Measurements from ENCODE around the gene GLG1. TPM values are rescaled to one million over a fixed set of nuclear protein-coding genes. Genes with fewer than 3 reads are reported as not detected.

Gene GLG1
- total and polyA plus RNA-seq, 3 experiments from 2014 or later = 52.3 to 174 (median 56.7) TPM

DNA sequence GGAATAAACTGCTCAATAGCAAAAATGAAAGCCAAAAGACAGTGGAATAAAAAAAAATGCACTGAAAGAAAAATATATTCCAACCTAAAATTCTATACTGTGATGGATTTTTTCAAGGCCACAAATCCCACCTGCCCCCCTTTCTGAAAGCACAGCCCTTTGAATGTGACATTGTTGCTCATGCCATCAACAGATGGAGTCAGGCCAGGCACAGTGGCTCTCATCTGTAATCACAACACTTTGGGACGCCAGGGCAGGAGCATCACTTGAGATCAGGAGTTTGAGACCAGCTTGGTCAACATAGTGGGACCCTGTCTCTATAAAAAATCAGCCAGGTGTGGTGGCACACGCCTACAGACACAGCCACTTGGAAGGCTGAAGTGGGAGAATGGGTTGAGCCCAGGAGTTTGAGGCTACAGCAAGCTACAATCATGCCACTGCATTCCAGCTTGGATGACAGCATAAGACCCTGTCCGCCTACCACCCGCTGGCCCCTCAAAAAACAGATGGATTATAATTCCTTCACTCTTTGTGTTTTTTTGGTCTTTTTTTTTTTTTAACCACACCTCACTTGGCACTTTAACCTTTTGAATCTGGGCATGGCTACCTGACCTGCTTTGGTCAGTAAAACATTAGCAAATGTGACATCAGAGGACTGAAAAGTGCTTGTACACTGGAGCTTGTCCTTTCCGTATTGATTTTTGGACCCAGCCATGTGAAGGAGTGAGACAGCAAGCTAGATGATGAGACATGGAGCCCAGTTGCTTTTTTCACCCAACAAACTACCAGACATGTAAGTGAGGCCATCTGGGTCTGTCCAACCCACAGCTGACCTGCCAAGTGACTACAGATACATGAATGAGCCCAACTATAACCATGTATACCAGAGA is 36.3 kb downstream of the GLG1 start:
- Mint-ChIP-seq H3K27me3 (peaks cover 0 to 1% of the 10 kb centered on the region in 2 donors), H3K27ac (peak overlapping the region; percentile 26 to 66 (median 54)), H3K36me3 (peaks cover 0 to 10% (median 2%) of the 10 kb centered on the region in 3 donors), H3K4me1 (peaks cover 68 to 88% (median 87%) of the 10 kb centered on the region in 3 donors), H3K4me3 (peak overlapping the region in 2 of 7 donors; percentile 20 to 41), H3K9me3 (no peaks in the 10 kb centered on the region)
- H3K4me1 ChIP-seq (ENCODE audit: insufficient read depth, low read length) = peaks cover 59% of the 10 kb centered on the region
- DNase-seq = no peak
- no peaks in the 10 kb centered on the region for H3K36me3 ChIP-seq (ENCODE audit: insufficient read depth, low read length)
- no peak overlapping the region for H3K27ac ChIP-seq (ENCODE audit: low read depth, low read length)
- H3K9me3 ChIP-seq (ENCODE audit: low read length) = no peaks in the 10 kb centered on the region
- H3K27me3 ChIP-seq (ENCODE audit: insufficient read depth, low read length, poor library complexity, severe bottlenecking) = no peaks in the 10 kb centered on the region
- POLR2A ChIA-PET = no interaction called here
- CTCF ChIA-PET = interaction anchor here (1.1 kb wide), 1 partner anchor 9 kb away, joined by 4 read pairs; no protein-coding TSS in a partner anchor
- H3K4me3 ChIP-seq (ENCODE audit: low read length) = no peak overlapping the region

GRCh38 chr16:74568961-74569631 is 37.8 kb downstream of the GLG1 start:
- Histone ChIP-seq H3K27me3 (ENCODE audit: insufficient read depth, low read length, poor library complexity, severe bottlenecking) (no peaks in the 10 kb centered on the region), H3K4me3 (ENCODE audit: low read length) (no peak overlapping the region), H3K36me3 (ENCODE audit: insufficient read depth, low read length) (no peaks in the 10 kb centered on the region), H3K4me1 (ENCODE audit: insufficient read depth, low read length) (peaks cover 73% of the 10 kb centered on the region), H3K9me3 (ENCODE audit: low read length) (no peaks in the 10 kb centered on the region), H3K27ac (ENCODE audit: low read depth, low read length) (no peak overlapping the region)
- Mint-ChIP-seq H3K4me3 (peak overlapping the region in 1 of 7 donors; percentile 38), H3K27ac (peak overlapping the region in 4 of 8 donors; percentile 9 to 83 (median 40)), H3K36me3 (peaks cover 0 to 4% (median 2%) of the 10 kb centered on the region in 3 donors), H3K27me3 (peaks cover 0 to 1% of the 10 kb centered on the region in 2 donors), H3K4me1 (peaks cover 75 to 91% (median 90%) of the 10 kb centered on the region in 3 donors), H3K9me3 (no peaks in the 10 kb centered on the region)
- no peak for DNase-seq
- CTCF ChIA-PET = no interaction called here
- POLR2A ChIA-PET = no interaction called here

DNA sequence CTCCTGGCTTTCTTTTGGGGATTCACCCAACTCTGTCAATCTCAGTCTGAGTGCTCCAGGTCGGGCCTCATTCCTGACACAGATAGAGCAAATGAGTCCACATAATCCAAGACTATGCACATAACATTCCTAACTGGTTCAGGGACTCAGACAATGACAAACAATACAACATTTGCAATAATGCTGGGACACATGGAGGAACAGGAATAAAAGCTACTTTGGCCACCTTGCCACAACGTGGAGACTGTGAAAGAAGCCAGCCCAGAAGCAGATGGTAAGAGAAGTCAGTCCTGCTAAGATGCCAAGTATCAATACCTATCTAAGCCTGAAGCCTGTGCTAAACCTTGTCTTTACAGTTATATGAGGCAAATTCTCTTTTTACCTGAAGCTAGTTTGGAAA is 39.0 kb downstream of the GLG1 start:
- Mint-ChIP-seq H3K4me1 (peaks cover 76 to 93% (median 92%) of the 10 kb centered on the region in 3 donors), H3K9me3 (no peaks in the 10 kb centered on the region), H3K27me3 (no peaks in the 10 kb centered on the region), H3K36me3 (peaks cover 0 to 8% (median 3%) of the 10 kb centered on the region in 3 donors), H3K4me3 (peak overlapping the region in 3 of 7 donors; percentile 5 to 48 (median 26)), H3K27ac (peak overlapping the region in 3 of 8 donors; percentile 43 to 60 (median 57))
- DNase-seq = no peak
- POLR2A ChIA-PET = no interaction called here
- no peak overlapping the region for H3K27ac ChIP-seq (ENCODE audit: low read depth, low read length)
- CTCF ChIA-PET = no interaction called here
- H3K36me3 ChIP-seq (ENCODE audit: insufficient read depth, low read length) = peaks cover 3% of the 10 kb centered on the region
- no peaks in the 10 kb centered on the region for H3K27me3 ChIP-seq (ENCODE audit: insufficient read depth, low read length, poor library complexity, severe bottlenecking)
- no peak overlapping the region for H3K4me3 ChIP-seq (ENCODE audit: low read length)
- H3K4me1 ChIP-seq (ENCODE audit: insufficient read depth, low read length) = peaks cover 79% of the 10 kb centered on the region
- H3K9me3 ChIP-seq (ENCODE audit: low read length) = no peaks in the 10 kb centered on the region

- peak overlapping the region in 1 of 7 donors; percentile 42 for H3K4me3 Mint-ChIP-seq
- H3K9me3 ChIP-seq (ENCODE audit: low read length) = no peaks in the 10 kb centered on the region
- peak overlapping the region; percentile 19 to 80 (median 58) for H3K27ac Mint-ChIP-seq
- H3K4me1 ChIP-seq (ENCODE audit: insufficient read depth, low read length) = peaks cover 80% of the 10 kb centered on the region
- ChIA-PET POLR2A (no interaction called here), CTCF (interaction anchor here (1.0 kb wide), 1 partner anchor 59 kb away, joined by 4 read pairs; no protein-coding TSS in a partner anchor)
- no peaks in the 10 kb centered on the region for H3K27me3 ChIP-seq (ENCODE audit: insufficient read depth, low read length, poor library complexity, severe bottlenecking)
- H3K4me1 Mint-ChIP-seq = peaks cover 73 to 95% (median 90%) of the 10 kb centered on the region in 3 donors
- no peak for DNase-seq
- no peaks in the 10 kb centered on the region for H3K9me3 Mint-ChIP-seq
- H3K27me3 Mint-ChIP-seq = no peaks in the 10 kb centered on the region
- H3K27ac ChIP-seq (ENCODE audit: low read depth, low read length) = no peak overlapping the region
- no peak overlapping the region for H3K4me3 ChIP-seq (ENCODE audit: low read length)
- peaks cover 0 to 10% (median 4%) of the 10 kb centered on the region in 3 donors for H3K36me3 Mint-ChIP-seq
- peaks cover 3% of the 10 kb centered on the region for H3K36me3 ChIP-seq (ENCODE audit: insufficient read depth, low read length)
These were observed 41.5 kb downstream of the GLG1 start for GRCh38 chr16:74565378-74565777.

- peaks cover 74 to 98% (median 90%) of the 10 kb centered on the region in 3 donors for H3K4me1 Mint-ChIP-seq
- peaks cover 3% of the 10 kb centered on the region for H3K36me3 ChIP-seq (ENCODE audit: insufficient read depth, low read length)
- H3K4me1 ChIP-seq (ENCODE audit: insufficient read depth, low read length) = peaks cover 74% of the 10 kb centered on the region
- no peaks in the 10 kb centered on the region for H3K27me3 Mint-ChIP-seq
- H3K9me3 ChIP-seq (ENCODE audit: low read length) = no peaks in the 10 kb centered on the region
- POLR2A ChIA-PET = no interaction called here
- no peaks in the 10 kb centered on the region for H3K9me3 Mint-ChIP-seq
- peak overlapping the region; percentile 6 to 80 (median 58) for H3K27ac Mint-ChIP-seq
- H3K4me3 ChIP-seq (ENCODE audit: low read length) = no peak overlapping the region
- CTCF ChIA-PET = interaction anchor here (1.0 kb wide), 1 partner anchor 60 kb away, joined by 4 read pairs; no protein-coding TSS in a partner anchor
- no peak for DNase-seq
- no peaks in the 10 kb centered on the region for H3K27me3 ChIP-seq (ENCODE audit: insufficient read depth, low read length, poor library complexity, severe bottlenecking)
- peaks cover 0 to 12% (median 5%) of the 10 kb centered on the region in 3 donors for H3K36me3 Mint-ChIP-seq
- no peak overlapping the region for H3K4me3 Mint-ChIP-seq
- no peak overlapping the region for H3K27ac ChIP-seq (ENCODE audit: low read depth, low read length)
These were observed 42.4 kb downstream of the GLG1 start for GRCh38 chr16:74564451-74564984.

- Histone ChIP-seq H3K4me1 (ENCODE audit: insufficient read depth, low read length) (peaks cover 70% of the 10 kb centered on the region), H3K36me3 (ENCODE audit: insufficient read depth, low read length) (peaks cover 3% of the 10 kb centered on the region), H3K27ac (ENCODE audit: low read depth, low read length) (no peak overlapping the region), H3K27me3 (ENCODE audit: insufficient read depth, low read length, poor library complexity, severe bottlenecking) (no peaks in the 10 kb centered on the region), H3K9me3 (ENCODE audit: low read length) (no peaks in the 10 kb centered on the region), H3K4me3 (ENCODE audit: low read length) (no peak overlapping the region)
- Mint-ChIP-seq H3K4me3 (peak overlapping the region in 1 of 7 donors; percentile 71), H3K9me3 (no peaks in the 10 kb centered on the region), H3K36me3 (peaks cover 0 to 14% (median 7%) of the 10 kb centered on the region in 3 donors), H3K4me1 (peaks cover 78 to 98% (median 87%) of the 10 kb centered on the region in 3 donors), H3K27ac (peak overlapping the region in 6 of 8 donors; percentile 6 to 71 (median 52)), H3K27me3 (no peaks in the 10 kb centered on the region)
- POLR2A ChIA-PET = no interaction called here
- CTCF ChIA-PET = no interaction called here
- no peak for DNase-seq
These were observed 43.1 kb downstream of the GLG1 start for GRCh38 chr16:74563828-74564263.

DNA sequence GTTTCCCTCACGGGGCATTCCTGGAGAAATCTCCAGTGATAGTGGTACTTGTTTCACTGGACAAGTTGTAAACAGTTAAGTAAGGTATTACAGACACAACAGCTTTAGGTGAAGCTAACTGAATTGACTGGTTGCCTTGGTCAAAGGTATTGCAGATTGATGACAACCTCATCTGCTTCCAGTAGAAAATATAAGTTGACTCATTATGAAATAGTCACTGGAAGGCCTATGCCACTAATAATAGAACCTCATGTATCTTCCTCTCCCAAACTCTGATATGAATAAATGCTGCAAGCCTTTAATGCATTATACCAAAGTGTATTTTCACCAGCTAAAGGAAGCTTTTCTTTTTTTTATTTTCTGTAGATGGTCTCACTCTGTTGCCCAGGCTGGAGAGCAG is 44.8 kb downstream of the GLG1 start:
- H3K4me1 ChIP-seq (ENCODE audit: insufficient read depth, low read length) = peaks cover 67% of the 10 kb centered on the region
- Mint-ChIP-seq H3K4me1 (peaks cover 77 to 100% (median 89%) of the 10 kb centered on the region in 3 donors), H3K9me3 (no peaks in the 10 kb centered on the region), H3K27me3 (no peaks in the 10 kb centered on the region), H3K4me3 (no peak overlapping the region), H3K27ac (peak overlapping the region in 3 of 8 donors; percentile 17 to 81 (median 23)), H3K36me3 (peaks cover 0 to 20% (median 7%) of the 10 kb centered on the region in 3 donors)
- no peaks in the 10 kb centered on the region for H3K27me3 ChIP-seq (ENCODE audit: insufficient read depth, low read length, poor library complexity, severe bottlenecking)
- H3K9me3 ChIP-seq (ENCODE audit: low read length) = no peaks in the 10 kb centered on the region
- ChIA-PET POLR2A (no interaction called here), CTCF (no interaction called here)
- no peak for DNase-seq
- H3K36me3 ChIP-seq (ENCODE audit: insufficient read depth, low read length) = peaks cover 3% of the 10 kb centered on the region
- no peak overlapping the region for H3K27ac ChIP-seq (ENCODE audit: low read depth, low read length)
- no peak overlapping the region for H3K4me3 ChIP-seq (ENCODE audit: low read length)
